Left cardiac atrium (tissue), 4 donors: ENCODE measurements around the gene DNAH17. TPM values are rescaled to one million over a fixed set of nuclear protein-coding genes. Genes with fewer than 3 reads are reported as not detected.
"Not testable (repeated sequence)": the region's sequence is repeated elsewhere in the genome, so short reads cannot be mapped to it uniquely, and the experiment has no call there.

Source experiments
- ATAC-seq, 2 donors: fragments of 200-7000 bp; cut with Tn5 transposase; one replicate each; pipeline ENCODE4 v1.9.1; 2020; ENCODE audit warnings: mild to moderate bottlenecking in 2 of 2, moderate library complexity in 2 of 2
- DNase-seq: peaks from one replicate; pipeline ENCODE4 v3.0.0-alpha.2; 2020
- intact Hi-C, 2 donors: fragments of 100-400 bp; cut with DNase I; formaldehyde crosslinking; loops; one replicate each; pipeline versions ENCODE4 v1.14.1 to v1.15.1; 2022 to 2023
- total RNA-seq, 2 donors: library from RNA; stranded (reverse); fragmentation: NEBNext Ultra II Directional; extraction: Animal tissue kit (Norgen Biotek cat#: 25700); gene quantifications; one replicate each; pipeline ENCODE4 v1.2.1, GENCODE V29; 2021
- donor health status: DM: no; HTN: yes; CAD: no.
- donor health status: DM: no; HTN: yes; CAD: no; lungs with severe emphysema.
- donor health status: DM: yes; HTN: yes; CAD: no.
- donor health status: Dilated cardiomyopathy.

Gene DNAH17
- total RNA-seq, 2 donors from 2014 or later, result 0.21 to 0.32 TPM

- DNase-seq, ATAC-seq, intact Hi-C loops: not testable (repeated sequence)
These were observed 73.8 kb downstream of the DNAH17 start for GRCh38 chr17:78503388-78503787.

- DNase-seq (no peak), ATAC-seq (no peak)
- intact Hi-C loops, result no loop called here
These were observed 74.5 kb downstream of the DNAH17 start for GRCh38 chr17:78502611-78503148.

GRCh38 chr17:78501241-78502036 lies 75.8 kb downstream of the DNAH17 start:
- intact Hi-C loops, result no loop called here

GRCh38 chr17:78500806-78501205 lies 76.4 kb downstream of the DNAH17 start:
- intact Hi-C loops, result no loop called here
- ATAC-seq (no peak), DNase-seq (no peak)

More at GRCh38 chr17:78501241-78502036, 75.8 kb downstream of the DNAH17 start:
- DNase-seq (no peak), ATAC-seq (no peak)

- intact Hi-C loops, result loop anchor here (5.0 kb wide), 3 partner anchors 207 to 297 kb away; no protein-coding TSS in a partner anchor
- DNase-seq (no peak), ATAC-seq (no peak)
These were observed 77.3 kb downstream of the DNAH17 start for GRCh38 chr17:78499715-78500540.

- intact Hi-C loops, result loop anchor here (5.0 kb wide), 3 partner anchors 208 to 298 kb away; no protein-coding TSS in a partner anchor
- ATAC-seq (no peak), DNase-seq (no peak)
These were observed 78.3 kb downstream of the DNAH17 start for GRCh38 chr17:78498848-78499247.

GRCh38 chr17:78497115-78497540 lies 80.1 kb downstream of the DNAH17 start:
- DNase-seq, result peak; percentile 78
- peak; percentile 85 to 92 for ATAC-seq
- intact Hi-C loops, result loop anchor here (1.0 to 5.0 kb wide), 4 partner anchors 210 to 300 kb away; no protein-coding TSS in a partner anchor

GRCh38 chr17:78496311-78496710 lies 80.9 kb downstream of the DNAH17 start:
- ATAC-seq, result no peak
- intact Hi-C loops, result loop anchor here (5.0 kb wide), 3 partner anchors 211 to 301 kb away; no protein-coding TSS in a partner anchor
- DNase-seq, result no peak

- intact Hi-C loops, result loop anchor here (5.0 kb wide), 3 partner anchors 212 to 302 kb away; no protein-coding TSS in a partner anchor
- no peak for DNase-seq
- ATAC-seq, result no peak
These were observed 81.6 kb downstream of the DNAH17 start for GRCh38 chr17:78495634-78496033.

- intact Hi-C loops, result loop anchor here (5.0 kb wide), 3 partner anchors 212 to 302 kb away; no protein-coding TSS in a partner anchor
- no peak for DNase-seq
- ATAC-seq, result no peak
These were observed 82.4 kb downstream of the DNAH17 start for GRCh38 chr17:78494696-78495330.

GRCh38 chr17:78493853-78494695 lies 83.1 kb downstream of the DNAH17 start:
- ATAC-seq (peak in 1 of 2 donors; percentile 4), DNase-seq (no peak)
- intact Hi-C loops, result no loop called here

- ATAC-seq, result peak in 1 of 2 donors; percentile 19
- DNase-seq, result no peak
- intact Hi-C loops, result no loop called here
These were observed 83.7 kb downstream of the DNAH17 start for GRCh38 chr17:78493450-78493849.

- ATAC-seq (no peak), DNase-seq (no peak)
- intact Hi-C loops, result no loop called here
These were observed 84.9 kb downstream of the DNAH17 start for GRCh38 chr17:78492116-78492799.

GRCh38 chr17:78491236-78492115 lies 85.7 kb downstream of the DNAH17 start:
- ATAC-seq, result no peak
- no peak for DNase-seq
- intact Hi-C loops, result no loop called here

GRCh38 chr17:78490673-78491072 lies 86.5 kb downstream of the DNAH17 start:
- ATAC-seq (no peak), DNase-seq (no peak)
- intact Hi-C loops, result no loop called here

GRCh38 chr17:78490156-78490555 lies 87.0 kb downstream of the DNAH17 start:
- no peak for ATAC-seq

More at GRCh38 chr17:78490156-78490555, 87.0 kb downstream of the DNAH17 start:
- no peak for DNase-seq
- intact Hi-C loops, result no loop called here
